Activated CD4-positive, alpha-beta T cell treated with anti-CD3 and anti-CD28 coated beads, Interleukin-2, amount 10 ng/mL, durations not matched to agents 24 days and 14 days (primary cell): Measurements from ENCODE around the gene TNP1. TPM values are rescaled to one million over a fixed set of nuclear protein-coding genes. Genes with fewer than 3 reads are reported as not detected.

Source experiments
- DNase-seq: peaks from one replicate; pipeline ENCODE4 v3.0.0; 2022
- H3K27ac Mint-ChIP-seq: one replicate; pipeline ENCODE4 v1.8.0; 2022; ENCODE audit warnings: mild to moderate bottlenecking, mixed read lengths
- H3K27me3 Mint-ChIP-seq: one replicate; pipeline ENCODE4 v1.8.0; 2022; ENCODE audit warnings: mixed read lengths
- H3K36me3 Mint-ChIP-seq: one replicate; pipeline ENCODE4 v1.8.0; 2022; ENCODE audit warnings: low read depth, mild to moderate bottlenecking, mixed read lengths
- H3K4me1 Mint-ChIP-seq: one replicate; pipeline ENCODE4 v1.8.0; 2021; ENCODE audit warnings: mixed read lengths
- H3K4me3 Mint-ChIP-seq: one replicate; pipeline ENCODE4 v1.8.0; 2022; ENCODE audit warnings: mild to moderate bottlenecking, moderate library complexity, mixed read lengths
- H3K9me3 Mint-ChIP-seq: one replicate; pipeline ENCODE4 v1.8.0; 2021; ENCODE audit warnings: mixed read lengths
- intact Hi-C: fragments of 100-400 bp; cut with micrococcal nuclease; formaldehyde crosslinking; loops from one replicate; pipeline ENCODE4 v1.15.1; 2023
- total RNA-seq: library from RNA; stranded (reverse); gene quantifications from 2 replicates; pipeline ENCODE4 v1.2.3, GENCODE V29; 2022

Gene TNP1
- not detected in 2 replicates for total RNA-seq

GRCh38 chr2:216859944-216860343 lies at the start of gene TNP1:
Gene TNP1 (minus strand): TSS chr2:216860064. CDS start chr2:216860034, 30 bp downstream.
- H3K4me3 Mint-ChIP-seq: peak within 1 kb of the TSS; percentile 55
- peaks cover 2% of the 10 kb centered on the region for H3K36me3 Mint-ChIP-seq
- peaks cover 2% of the 10 kb centered on the region for H3K27me3 Mint-ChIP-seq
- H3K9me3 Mint-ChIP-seq: peaks cover 12% of the 10 kb centered on the region
- peaks cover 45% of the 10 kb centered on the region for H3K4me1 Mint-ChIP-seq
- intact Hi-C loops: loop anchor here (2.0 to 5.0 kb wide), 3 partner anchors 21 to 302 kb away; no protein-coding TSS in a partner anchor
- no peak for DNase-seq
- peak within 1 kb of the TSS; percentile 89 for H3K27ac Mint-ChIP-seq

- no peak for DNase-seq
- Mint-ChIP-seq H3K9me3 (no peaks in the 10 kb centered on the region), H3K27me3 (peaks cover 2% of the 10 kb centered on the region), H3K27ac (no peak overlapping the region), H3K4me3 (no peak overlapping the region), H3K36me3 (peaks cover 5% of the 10 kb centered on the region), H3K4me1 (peaks cover 15% of the 10 kb centered on the region)
- intact Hi-C loops: no loop called here
Observed at GRCh38 chr2:216908300-216908699, 48.4 kb upstream of the TNP1 start.

GRCh38 chr2:216905649-216906329 lies 45.9 kb upstream of the TNP1 start:
- Mint-ChIP-seq H3K4me1 (peaks cover 15% of the 10 kb centered on the region), H3K27me3 (no peaks in the 10 kb centered on the region), H3K27ac (no peak overlapping the region), H3K4me3 (no peak overlapping the region), H3K9me3 (peaks cover 7% of the 10 kb centered on the region), H3K36me3 (peaks cover 5% of the 10 kb centered on the region)
- intact Hi-C loops: no loop called here
- DNase-seq: no peak

GRCh38 chr2:216904974-216905373 lies 45.1 kb upstream of the TNP1 start:
- no peak overlapping the region for H3K4me3 Mint-ChIP-seq
- intact Hi-C loops: no loop called here
- no peaks in the 10 kb centered on the region for H3K27me3 Mint-ChIP-seq
- H3K36me3 Mint-ChIP-seq: peaks cover 5% of the 10 kb centered on the region
- peaks cover 7% of the 10 kb centered on the region for H3K9me3 Mint-ChIP-seq
- no peak for DNase-seq
- peaks cover 15% of the 10 kb centered on the region for H3K4me1 Mint-ChIP-seq
- H3K27ac Mint-ChIP-seq: no peak overlapping the region

- H3K27ac Mint-ChIP-seq: no peak overlapping the region
- H3K9me3 Mint-ChIP-seq: peaks cover 7% of the 10 kb centered on the region
- DNase-seq: no peak
- intact Hi-C loops: no loop called here
- H3K4me3 Mint-ChIP-seq: no peak overlapping the region
- H3K27me3 Mint-ChIP-seq: no peaks in the 10 kb centered on the region
- peaks cover 15% of the 10 kb centered on the region for H3K4me1 Mint-ChIP-seq
- H3K36me3 Mint-ChIP-seq: peaks cover 5% of the 10 kb centered on the region
Observed at GRCh38 chr2:216904554-216904953, 44.7 kb upstream of the TNP1 start.

GRCh38 chr2:216903470-216903869 lies 43.6 kb upstream of the TNP1 start:
- DNase-seq: no peak
- peaks cover 5% of the 10 kb centered on the region for H3K36me3 Mint-ChIP-seq
- intact Hi-C loops: no loop called here
- peaks cover 15% of the 10 kb centered on the region for H3K4me1 Mint-ChIP-seq
- peaks cover 7% of the 10 kb centered on the region for H3K9me3 Mint-ChIP-seq
- no peak overlapping the region for H3K4me3 Mint-ChIP-seq
- H3K27ac Mint-ChIP-seq: no peak overlapping the region
- no peaks in the 10 kb centered on the region for H3K27me3 Mint-ChIP-seq

- Mint-ChIP-seq H3K27ac (no peak overlapping the region), H3K4me3 (no peak overlapping the region), H3K4me1 (peaks cover 16% of the 10 kb centered on the region), H3K27me3 (no peaks in the 10 kb centered on the region), H3K9me3 (peaks cover 7% of the 10 kb centered on the region), H3K36me3 (peaks cover 7% of the 10 kb centered on the region)
- no peak for DNase-seq
- intact Hi-C loops: no loop called here
Observed at GRCh38 chr2:216901273-216901672, 41.4 kb upstream of the TNP1 start.

GRCh38 chr2:216900406-216900805 lies 40.5 kb upstream of the TNP1 start:
- no peak overlapping the region for H3K27ac Mint-ChIP-seq

GRCh38 chr2:216897561-216898203 lies 37.8 kb upstream of the TNP1 start:
- Mint-ChIP-seq H3K4me1 (peaks cover 2% of the 10 kb centered on the region), H3K4me3 (no peak overlapping the region), H3K27me3 (peaks cover 2% of the 10 kb centered on the region), H3K27ac (peak overlapping the region; percentile 47), H3K36me3 (peaks cover 2% of the 10 kb centered on the region), H3K9me3 (peaks cover 4% of the 10 kb centered on the region)
- intact Hi-C loops: no loop called here
- DNase-seq: no peak

More at GRCh38 chr2:216900406-216900805, 40.5 kb upstream of the TNP1 start:
- peaks cover 2% of the 10 kb centered on the region for H3K27me3 Mint-ChIP-seq
- H3K4me1 Mint-ChIP-seq: peaks cover 15% of the 10 kb centered on the region
- intact Hi-C loops: no loop called here
- peaks cover 7% of the 10 kb centered on the region for H3K9me3 Mint-ChIP-seq
- H3K4me3 Mint-ChIP-seq: no peak overlapping the region
- peaks cover 7% of the 10 kb centered on the region for H3K36me3 Mint-ChIP-seq
- no peak for DNase-seq

- H3K4me1 Mint-ChIP-seq: no peaks in the 10 kb centered on the region
- no peak overlapping the region for H3K4me3 Mint-ChIP-seq
- H3K27me3 Mint-ChIP-seq: peaks cover 7% of the 10 kb centered on the region
- no peak for DNase-seq
- H3K27ac Mint-ChIP-seq: no peak overlapping the region
- no peaks in the 10 kb centered on the region for H3K9me3 Mint-ChIP-seq
- intact Hi-C loops: no loop called here
- H3K36me3 Mint-ChIP-seq: no peaks in the 10 kb centered on the region
Observed at GRCh38 chr2:216890138-216890537, 30.3 kb upstream of the TNP1 start.

- no peaks in the 10 kb centered on the region for H3K36me3 Mint-ChIP-seq
- no peak for DNase-seq
- H3K4me3 Mint-ChIP-seq: no peak overlapping the region
- H3K9me3 Mint-ChIP-seq: no peaks in the 10 kb centered on the region
- intact Hi-C loops: no loop called here
- H3K4me1 Mint-ChIP-seq: no peaks in the 10 kb centered on the region
- H3K27me3 Mint-ChIP-seq: peaks cover 7% of the 10 kb centered on the region
- no peak overlapping the region for H3K27ac Mint-ChIP-seq
Observed at GRCh38 chr2:216888887-216889622, 29.2 kb upstream of the TNP1 start.

- H3K9me3 Mint-ChIP-seq: no peaks in the 10 kb centered on the region
- no peak overlapping the region for H3K4me3 Mint-ChIP-seq
- no peak overlapping the region for H3K27ac Mint-ChIP-seq
- H3K36me3 Mint-ChIP-seq: no peaks in the 10 kb centered on the region
- H3K27me3 Mint-ChIP-seq: peaks cover 7% of the 10 kb centered on the region
- intact Hi-C loops: no loop called here
- peaks cover 2% of the 10 kb centered on the region for H3K4me1 Mint-ChIP-seq
- DNase-seq: no peak
Observed at GRCh38 chr2:216888081-216888480, 28.2 kb upstream of the TNP1 start.

- Mint-ChIP-seq H3K27ac (no peak overlapping the region), H3K9me3 (no peaks in the 10 kb centered on the region), H3K4me3 (no peak overlapping the region), H3K27me3 (peaks cover 7% of the 10 kb centered on the region), H3K36me3 (no peaks in the 10 kb centered on the region), H3K4me1 (peaks cover 2% of the 10 kb centered on the region)
- intact Hi-C loops: no loop called here
- no peak for DNase-seq
Observed at GRCh38 chr2:216887138-216887537, 27.3 kb upstream of the TNP1 start.

- peaks cover 17% of the 10 kb centered on the region for H3K4me1 Mint-ChIP-seq
- H3K4me3 Mint-ChIP-seq: no peak overlapping the region
- intact Hi-C loops: no loop called here
- H3K36me3 Mint-ChIP-seq: peaks cover 2% of the 10 kb centered on the region
- H3K27ac Mint-ChIP-seq: no peak overlapping the region
- H3K27me3 Mint-ChIP-seq: no peaks in the 10 kb centered on the region
- H3K9me3 Mint-ChIP-seq: peaks cover 3% of the 10 kb centered on the region
- no peak for DNase-seq
Observed at GRCh38 chr2:216885117-216885553, 25.3 kb upstream of the TNP1 start.
